Measurements from ENCODE around the gene RBM26.

RBM26 gene

GRCh38 chr13:79450110-79450509 is 44.1 kb upstream of the RBM26 start:
- Histone ChIP-seq H3K27me3 (ENCODE audit: control insufficient read depth, insufficient read depth, low read length) (no peaks in the 10 kb centered on the region), H3K27ac (no peak overlapping the region), H2AFZ (no peak overlapping the region), H3K4me2 (ENCODE audit: low read length) (no peak overlapping the region), H3K4me3 (ENCODE audit: low read depth, low read length) (no peak overlapping the region), H3K9me3 (ENCODE audit: control insufficient read depth, low read length) (no peaks in the 10 kb centered on the region), H3K9ac (no peak overlapping the region), H3K4me1 (no peaks in the 10 kb centered on the region), H3K79me2 (no peaks in the 10 kb centered on the region), H3K36me3 (ENCODE audit: control insufficient read depth, insufficient read depth, low read length) (no peaks in the 10 kb centered on the region)
- TF ChIP-seq CTCF (IDR thresholded peaks at IDR 0.05): no peak

DNA sequence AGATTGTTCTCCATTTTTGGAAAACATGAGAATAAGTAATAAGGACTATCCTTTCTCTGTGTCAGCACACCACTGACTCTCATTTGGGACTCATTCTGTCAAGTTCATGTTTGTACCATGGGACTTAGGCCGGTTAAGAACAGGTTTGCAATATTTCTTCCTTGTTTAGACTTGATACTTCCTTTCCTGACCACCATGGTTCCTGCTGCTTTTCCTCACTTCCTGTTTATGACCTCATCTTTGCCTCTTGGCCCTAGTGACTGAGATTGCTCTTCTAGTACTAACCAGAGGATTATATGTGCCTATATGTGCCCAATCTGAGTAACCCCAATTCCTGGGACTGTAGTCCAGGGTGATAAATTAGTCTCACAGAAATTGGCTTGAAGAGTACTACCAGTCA is 42.4 kb upstream of the RBM26 start:
- H3K4me3 ChIP-seq (ENCODE audit: low read depth, low read length): no peak overlapping the region
- H3K36me3 ChIP-seq (ENCODE audit: control insufficient read depth, insufficient read depth, low read length): no peaks in the 10 kb centered on the region
- H2AFZ ChIP-seq: no peak overlapping the region
- no peaks in the 10 kb centered on the region for H3K27me3 ChIP-seq (ENCODE audit: control insufficient read depth, insufficient read depth, low read length)
- no peak overlapping the region for H3K4me2 ChIP-seq (ENCODE audit: low read length)
- no peaks in the 10 kb centered on the region for H3K9me3 ChIP-seq (ENCODE audit: control insufficient read depth, low read length)
- no peaks in the 10 kb centered on the region for H3K79me2 ChIP-seq
- no peak overlapping the region for H3K27ac ChIP-seq
- H3K4me1 ChIP-seq: no peaks in the 10 kb centered on the region
- H3K9ac ChIP-seq: no peak overlapping the region
- TF ChIP-seq CTCF (IDR thresholded peaks at IDR 0.05): no peak

DNA sequence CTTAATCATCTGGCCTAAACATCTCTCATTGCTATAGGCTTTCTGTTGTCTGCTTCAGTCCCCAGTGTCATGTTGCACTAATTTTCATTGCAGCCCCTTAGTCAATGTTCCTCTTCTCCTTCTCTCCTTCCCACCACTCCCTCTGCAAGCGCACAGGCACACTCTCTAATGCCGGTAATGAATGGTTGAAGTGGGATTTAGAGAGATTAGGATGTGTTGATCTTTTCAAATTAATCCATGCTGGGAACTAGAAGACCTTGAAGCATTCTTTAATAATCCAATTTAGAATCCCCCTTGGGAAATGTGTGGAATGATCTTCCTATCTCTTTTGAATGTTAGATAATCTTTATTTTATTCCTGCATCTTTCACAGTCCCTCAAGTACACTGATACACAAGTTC is 41.7 kb upstream of the RBM26 start:
- H3K4me1 ChIP-seq: no peaks in the 10 kb centered on the region
- TF ChIP-seq CTCF (IDR thresholded peaks at IDR 0.05): no peak
- H3K27ac ChIP-seq: no peak overlapping the region
- no peak overlapping the region for H2AFZ ChIP-seq
- H3K27me3 ChIP-seq (ENCODE audit: control insufficient read depth, insufficient read depth, low read length): no peaks in the 10 kb centered on the region
- no peak overlapping the region for H3K4me3 ChIP-seq (ENCODE audit: low read depth, low read length)
- H3K36me3 ChIP-seq (ENCODE audit: control insufficient read depth, insufficient read depth, low read length): no peaks in the 10 kb centered on the region
- H3K4me2 ChIP-seq (ENCODE audit: low read length): no peak overlapping the region
- H3K9me3 ChIP-seq (ENCODE audit: control insufficient read depth, low read length): no peaks in the 10 kb centered on the region
- H3K9ac ChIP-seq: no peak overlapping the region
- H3K79me2 ChIP-seq: no peaks in the 10 kb centered on the region

DNA sequence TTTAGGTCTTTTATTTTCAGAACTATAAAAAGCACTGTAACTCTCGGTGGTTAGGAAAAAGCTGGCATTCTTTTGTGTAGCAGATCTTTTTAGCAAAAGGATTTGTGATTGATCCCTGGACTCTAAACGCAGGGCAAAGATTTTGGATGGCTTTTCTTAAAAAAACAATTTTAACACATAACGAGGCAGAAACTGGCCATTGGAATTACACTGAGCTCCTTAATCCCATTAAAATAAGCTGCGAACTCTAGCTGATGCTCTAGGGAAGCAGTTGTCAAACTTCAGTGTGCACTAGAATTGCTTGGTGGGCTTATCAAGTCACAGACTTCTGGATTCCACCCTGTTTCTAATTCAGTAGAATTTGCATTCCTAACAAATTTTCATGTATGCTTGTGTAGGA is 41.1 kb upstream of the RBM26 start:
- H3K9ac ChIP-seq: no peak overlapping the region
- TF ChIP-seq CTCF (IDR thresholded peaks at IDR 0.05): no peak

DNA sequence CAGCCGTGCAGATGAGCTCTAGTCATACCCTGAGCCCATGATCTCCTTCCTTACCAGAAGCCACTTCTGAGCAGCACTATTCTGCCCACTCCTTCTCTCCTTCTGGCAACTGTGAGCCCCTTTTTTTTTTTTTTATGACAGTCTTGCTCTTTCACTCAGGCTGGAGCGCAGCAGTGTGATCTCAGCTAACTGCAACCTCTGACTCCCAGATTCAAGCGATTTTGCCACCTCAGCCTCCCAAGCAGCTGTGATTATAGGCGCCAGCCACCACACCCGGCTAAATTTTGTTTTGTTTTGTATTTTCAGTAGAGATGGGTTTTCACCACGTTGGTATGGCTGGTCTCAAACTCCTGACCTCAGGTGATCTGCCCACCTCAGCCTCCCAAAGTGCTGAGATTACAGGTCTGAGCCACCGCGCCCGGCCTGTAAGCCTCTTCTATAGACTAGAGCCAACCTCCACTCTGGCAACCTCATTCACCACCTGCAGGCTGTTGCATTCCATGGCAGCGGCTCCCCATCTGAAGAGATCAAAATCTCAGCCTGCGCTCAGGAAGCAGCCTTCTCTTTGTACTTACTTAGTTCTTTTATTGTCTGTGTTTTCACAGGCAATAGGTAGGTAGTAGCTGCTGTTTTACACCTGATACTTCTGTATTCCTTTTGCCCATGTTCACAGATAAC is 40.1 kb upstream of the RBM26 start:
- no peak overlapping the region for H3K9ac ChIP-seq
- H3K9me3 ChIP-seq (ENCODE audit: control insufficient read depth, low read length): no peaks in the 10 kb centered on the region
- no peak overlapping the region for H2AFZ ChIP-seq
- H3K79me2 ChIP-seq: no peaks in the 10 kb centered on the region
- H3K4me1 ChIP-seq: no peaks in the 10 kb centered on the region
- no peaks in the 10 kb centered on the region for H3K27me3 ChIP-seq (ENCODE audit: control insufficient read depth, insufficient read depth, low read length)
- H3K4me3 ChIP-seq (ENCODE audit: low read depth, low read length): no peak overlapping the region
- H3K4me2 ChIP-seq (ENCODE audit: low read length): no peak overlapping the region
- H3K36me3 ChIP-seq (ENCODE audit: control insufficient read depth, insufficient read depth, low read length): no peaks in the 10 kb centered on the region
- no peak overlapping the region for H3K27ac ChIP-seq
- no peak for TF ChIP-seq CTCF (IDR thresholded peaks at IDR 0.05)

More for the DNA sequence above, 41.1 kb upstream of the RBM26 start:
- H3K79me2 ChIP-seq: no peaks in the 10 kb centered on the region
- H3K36me3 ChIP-seq (ENCODE audit: control insufficient read depth, insufficient read depth, low read length): no peaks in the 10 kb centered on the region
- H3K4me3 ChIP-seq (ENCODE audit: low read depth, low read length): no peak overlapping the region
- no peaks in the 10 kb centered on the region for H3K9me3 ChIP-seq (ENCODE audit: control insufficient read depth, low read length)
- H3K4me2 ChIP-seq (ENCODE audit: low read length): no peak overlapping the region
- H2AFZ ChIP-seq: no peak overlapping the region
- H3K27me3 ChIP-seq (ENCODE audit: control insufficient read depth, insufficient read depth, low read length): no peaks in the 10 kb centered on the region
- H3K4me1 ChIP-seq: no peaks in the 10 kb centered on the region
- H3K27ac ChIP-seq: no peak overlapping the region
